K562 (cell line): ENCODE measurements around the gene HMG20B. TPM values are rescaled to one million over a fixed set of nuclear protein-coding genes. Genes with fewer than 3 reads are reported as not detected.

Experiments
- ATAC-seq: fragments of 200-7000 bp; cut with Tn5 transposase; 3 replicates; pipeline ENCODE4 v1.9.1; 2020; ENCODE audit warnings: moderate library complexity
- BruUV-seq: library from RNA; stranded (reverse); fragments of 400-500 nt; replicated peaks from 2 replicates; lab custom pipeline; 2021; lab: Mats Ljungman, UMichigan
- CTCF ChIA-PET: fragments of 300-600 bp; formaldehyde crosslinking; extraction: SDS; loops from one replicate; lab custom pipeline; 2021; ENCODE audit warnings: low intra/inter-chr PET ratio; lab: Yijun Ruan, JAX
- POLR2A ChIA-PET: fragments of 300-600, 350-650 bp; sonication (Branson Sonifier 250); formaldehyde crosslinking; extraction: SDS; loops from one replicate; lab custom pipeline; 2021; ENCODE audit warnings: antibody characterized with exemption, inconsistent platforms; lab: Yijun Ruan, JAX
- DNase-seq, 4 experiments: peaks; one replicate each; pipeline versions ENCODE4 v3.0.0 to v3.0.0-alpha.2; 2011 to 2018; ENCODE audit warnings: low spot score in 3 of 4, mixed read lengths in 3 of 4; ENCODE audit errors: extremely low read depth in 1 of 4
- FAIRE-seq: peaks from 2 replicates; lab custom pipeline; 2011; peaks lifted over from hg19 to GRCh38; lab: Jason Lieb, UNC
- H2AFZ ChIP-seq: 2 replicates; pipeline ENCODE4 v1.6.0; 2011; ENCODE audit warnings: low read depth, low read length, control low read depth, inconsistent platforms
- H3K27ac ChIP-seq: fragments of 200-600 bp; 3 replicates; pipeline ENCODE4 v1.8.0; 2011; ENCODE audit warnings: low read depth, mild to moderate bottlenecking, control low read depth, inconsistent platforms, low read length, moderate library complexity, mixed read lengths; ENCODE audit errors: extremely low read depth
- H3K27me3 ChIP-seq, 2 experiments: fragments of 300-600 bp in 1 of 2; 2 replicates in 1 of 2; 3 replicates in 1 of 2; pipeline versions ENCODE4 v1.6.0 to v1.8.0; 2011; ENCODE audit warnings: inconsistent platforms in 2 of 2, low read length in 2 of 2, mild to moderate bottlenecking in 1 of 2, mixed read lengths in 1 of 2, moderate library complexity in 1 of 2; ENCODE audit not compliant: control insufficient read depth in 2 of 2, insufficient read depth in 2 of 2
- H3K36me3 ChIP-seq: fragments of 300-600 bp; 3 replicates; pipeline ENCODE4 v1.8.0; 2011; ENCODE audit warnings: mild to moderate bottlenecking, low read length, inconsistent platforms; ENCODE audit not compliant: control insufficient read depth, insufficient read depth
- H3K4me1 ChIP-seq, 2 experiments: fragments of 200-600 bp in 1 of 2; replicated peaks in 1 of 2; 2 replicates in 1 of 2; 3 replicates in 1 of 2; pipeline versions ENCODE4 v1.5.1 to v1.8.0; 2011; ENCODE audit warnings: inconsistent platforms in 2 of 2, low read length in 2 of 2, mild to moderate bottlenecking in 1 of 2, mixed read lengths in 1 of 2, moderate library complexity in 1 of 2; ENCODE audit not compliant: control insufficient read depth in 2 of 2, insufficient read depth in 2 of 2
- H3K4me2 ChIP-seq: 2 replicates; pipeline ENCODE4 v1.6.1; 2011; ENCODE audit warnings: low read length, control low read depth, inconsistent platforms, mixed read lengths; ENCODE audit not compliant: insufficient read depth
- H3K4me3 ChIP-seq: fragments of 200-600 bp; sonication (generic), shearing (Covaris generic); 2 replicates; pipeline ENCODE4 v1.5.1; 2016; ENCODE audit warnings: control low read depth, inconsistent platforms
- H3K79me2 ChIP-seq: fragments of 200-600 bp; 3 replicates; pipeline ENCODE4 v1.8.0; 2011; ENCODE audit warnings: low read length, inconsistent platforms; ENCODE audit not compliant: control insufficient read depth, insufficient read depth
- H3K9ac ChIP-seq, 2 experiments: 2 replicates each; pipeline versions ENCODE4 v1.6.0 to v1.6.1; 2011; ENCODE audit warnings: low read depth in 2 of 2, low read length in 2 of 2, control low read depth in 1 of 2, inconsistent platforms in 1 of 2, mild to moderate bottlenecking in 1 of 2, mixed read lengths in 1 of 2; ENCODE audit not compliant: insufficient read depth in 1 of 2
- H3K9me1 ChIP-seq: one replicate; pipeline ENCODE4 v1.6.0; 2011; ENCODE audit warnings: inconsistent platforms, mild to moderate bottlenecking, low read length, moderate library complexity; ENCODE audit not compliant: control insufficient read depth, insufficient read depth
- H3K9me3 ChIP-seq: replicated peaks from 2 replicates; pipeline ENCODE4 v1.5.1; 2011; ENCODE audit warnings: low read depth, low read length, inconsistent platforms; ENCODE audit not compliant: control insufficient read depth, insufficient read depth
- H4K20me1 ChIP-seq: replicated peaks from 2 replicates; pipeline ENCODE4 v1.6.1; 2011; ENCODE audit warnings: low read length, inconsistent platforms, mixed read lengths; ENCODE audit not compliant: control insufficient read depth, insufficient read depth
- MGA ChIP-seq: fragments of 450-650 bp; IDR thresholded peaks from 2 replicates; pipeline ENCODE4 v1.6.1; 2016; ENCODE audit warnings: mild to moderate bottlenecking, moderate library complexity
- POLR2G ChIP-seq: fragments of 200-400 bp; formaldehyde crosslinking; IDR thresholded peaks from 2 replicates; pipeline ENCODE4 v1.6.1; 2017; ENCODE audit warnings: low read depth, mild to moderate bottlenecking, antibody characterized with exemption, low read length, moderate library complexity
- RBM22 ChIP-seq: fragments of 200-400 bp; formaldehyde crosslinking; IDR thresholded peaks from 2 replicates; pipeline ENCODE4 v1.6.1; 2018; ENCODE audit warnings: low read length, low read depth; ENCODE audit not compliant: poor library complexity, severe bottlenecking
- WGBS: fragments of 100-300 bp; shearing (Covaris generic); methylation state at CpG from one replicate; pipeline ENCODE4 v1.1.6; 2016; ENCODE audit warnings: low coverage, mixed read lengths; ENCODE audit not compliant: insufficient coverage; ENCODE audit errors: missing lambda C conversion rate; 5-methylcytosine and 5-hydroxymethylcytosine counted together
- in situ Hi-C: fragments of 300-500 bp; cut with MboI; formaldehyde crosslinking; loops from 4 replicates; pipeline ENCODE4 v1.15.0; 2018; ENCODE audit warnings: inconsistent platforms, mixed read lengths
- intact Hi-C: fragments of 100-400 bp; cut with micrococcal nuclease; formaldehyde crosslinking; loops from 2 replicates; pipeline ENCODE4 v1.14.2; 2022
- polyA plus RNA-seq, 8 experiments: library from polyadenylated mRNA; depleted of rRNA in 4 of 8; stranded (reverse) in 5 of 8; unstranded in 3 of 8; fragments of >200 nt; fragmentation: Nextera tagmentation in 2 of 8; fragmentation: Illumina TruSeq in 1 of 8; extraction: Ambion mirVana in 2 of 8; extraction: Trizol in 1 of 8; gene quantifications; 2 replicates each; pipeline versions ENCODE4 v1.2.1 to v1.2.3, GENCODE V29; 2011 to 2014; ENCODE audit warnings: inconsistent platforms in 1 of 8, missing spikeins in 1 of 8
- total RNA-seq, 7 experiments: library from RNA; depleted of rRNA in 6 of 7; stranded (reverse); fragments of >200 nt in 6 of 7; fragmentation: Illumina TruSeq in 2 of 7; extraction: Trizol in 2 of 7; gene quantifications; 2 replicates each; pipeline versions ENCODE4 v1.2.1 to v1.2.3, GENCODE V29; 2011 to 2021; ENCODE audit warnings: low replicate concordance in 1 of 7

The HMG20B gene
- total and polyA plus RNA-seq, 9 of the 15 experiments (the other 6 are each of a cell fraction or from before 2014, with no cell fraction given), result 0.35 to 172 (median 38.6) TPM

- CTCF ChIA-PET, result no interaction called here
- intact Hi-C loops, result no loop called here
- in situ Hi-C loops, result no loop called here
- WGBS, result 96% methylated on average over 14 of the region's 33 CpGs
- Histone ChIP-seq H3K36me3 (peaks cover 64% of the 10 kb centered on the region), H3K4me2 (no peak overlapping the region), H2AFZ (no peak overlapping the region), H3K9ac (peak overlapping the region; percentile 30 to 86; a peak in 3 of 4 replicates), H3K9me1 (no peaks in the 10 kb centered on the region), H3K27me3 (no peaks in the 10 kb centered on the region), H3K9me3 (no peaks in the 10 kb centered on the region; the same call in 1 of the 2 replicates), H3K4me1 (peaks cover 30 to 88% of the 10 kb centered on the region in 2 experiments), H3K79me2 (peaks cover 14% of the 10 kb centered on the region; the same call in 2 of the 3 replicates), H4K20me1 (no peaks in the 10 kb centered on the region), H3K27ac (peak overlapping the region; percentile 76; the same call in 2 of the 3 replicates), H3K4me3 (no peak overlapping the region)
- FAIRE-seq, result no peak
- DNase-seq, result no peak
- TF ChIP-seq MGA (no peak), POLR2G (peak; percentile 70), RBM22 (peak; percentile 19)
- ATAC-seq, result no peak
- BruUV-seq, result no TSS peak
- POLR2A ChIA-PET, result interaction anchor here (0.9 to 1.0 kb wide), 3 partner anchors 14 to 56 kb away, joined by 3 to 5 read pairs (median 3); no protein-coding TSS in a partner anchor
Observed at GRCh38 chr19:3612330-3612729, 39.6 kb downstream of the HMG20B start.
